Esophagus muscularis mucosa (tissue), 4 donors: ENCODE measurements around the gene FSHR. TPM values are rescaled to one million over a fixed set of nuclear protein-coding genes. Genes with fewer than 3 reads are reported as not detected.

Source experiments
- DNase-seq: peaks from one replicate; pipeline ENCODE4 v3.0.0-alpha.2; 2017; ENCODE audit errors: extremely low spot score
- H3K27ac ChIP-seq, 4 donors: fragments of 200-600 bp; sonication (generic); replicated peaks in 1 of 4; 1 replicate in 3 of 4; 2 replicates in 1 of 4; pipeline ENCODE4 v1.5.1; 2016 to 2019; ENCODE audit warnings: mild to moderate bottlenecking in 1 of 4
- H3K27me3 ChIP-seq, 4 donors: fragments of 200-600 bp; sonication (generic); one replicate each; pipeline versions ENCODE4 v1.5.1 to v1.6.0; 2016 to 2019
- H3K36me3 ChIP-seq, 4 donors: fragments of 200-600 bp; sonication (generic); one replicate each; pipeline ENCODE4 v1.5.1; 2016 to 2019
- H3K4me1 ChIP-seq, 4 donors: fragments of 200-600 bp; sonication (generic); one replicate each; pipeline ENCODE4 v1.5.1; 2016 to 2019
- H3K4me3 ChIP-seq, 4 donors: fragments of 200-600 bp; sonication (generic); 1 replicate in 2 of 4; 2 replicates in 2 of 4; pipeline ENCODE4 v1.5.1; 2016 to 2019; ENCODE audit warnings: mild to moderate bottlenecking in 4 of 4, moderate library complexity in 1 of 4
- H3K9me3 ChIP-seq, 4 donors: fragments of 200-600 bp; sonication (generic); 1 replicate in 3 of 4; 2 replicates in 1 of 4; pipeline ENCODE4 v1.5.1; 2016 to 2019
- EP300 ChIP-seq: sonication (generic); formaldehyde crosslinking; IDR thresholded peaks from one replicate; pipeline ENCODE4 v1.6.1; 2017; ENCODE audit warnings: antibody characterized with exemption
- POLR2A ChIP-seq: fragments of 450-650 bp; IDR thresholded peaks from one replicate; pipeline ENCODE4 v1.6.1; 2017; ENCODE audit warnings: antibody characterized with exemption, moderate library complexity, mild to moderate bottlenecking, low read depth
- POLR2AphosphoS5 ChIP-seq, 2 donors: sonication (generic); formaldehyde crosslinking; IDR thresholded peaks; one replicate each; pipeline ENCODE4 v1.6.1; 2017; ENCODE audit warnings: antibody characterized with exemption in 2 of 2
- WGBS: methylation state at CpG from one replicate; pipeline ENCODE4 v1.1.5; 2018; 5-methylcytosine and 5-hydroxymethylcytosine counted together
- intact Hi-C: fragments of 100-400 bp; cut with DNase I; formaldehyde crosslinking; loops from one replicate; pipeline ENCODE4 v1.15.1; 2023
- total RNA-seq, 4 donors: library from RNA; depleted of rRNA; stranded (reverse); fragments of >200 nt; gene quantifications; one replicate each; pipeline versions ENCODE4 v1.1.0 to v1.2.1, GENCODE V29; 2016
- TF ChIP-seq, protein P1 (sequence below), 3 experiments: fragments of 200-600 bp in 2 of 3; fragments of 450-650 bp in 1 of 3; sonication (generic) in 2 of 3; IDR thresholded peaks; one replicate each; pipeline ENCODE4 v1.5.1; 2017 to 2019; ENCODE audit warnings: antibody characterized with exemption in 3 of 3, mild to moderate bottlenecking in 2 of 3, moderate library complexity in 1 of 3

Gene FSHR
- total RNA-seq, 4 donors from 2014 or later: not detected

DNA sequence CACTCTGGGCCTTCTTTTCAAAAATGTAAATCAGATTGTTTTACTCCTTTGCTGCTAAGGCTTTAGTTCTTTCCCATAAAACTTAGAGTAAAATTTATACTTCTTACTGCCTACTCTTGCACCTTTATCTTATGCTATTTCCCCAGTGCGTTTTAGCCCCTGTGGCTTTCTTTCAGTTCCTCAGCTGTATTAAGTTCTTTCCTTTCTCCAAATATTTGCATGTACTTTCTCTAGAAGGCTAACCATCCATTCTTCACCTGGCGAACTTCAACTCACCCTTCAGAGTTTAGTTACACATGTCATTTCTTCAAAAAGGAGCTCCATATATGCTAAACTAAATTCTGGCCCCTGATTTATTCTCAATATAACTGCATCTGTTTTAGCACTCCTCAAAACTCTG lies 160.7 kb downstream of the FSHR start:
- WGBS: 90% methylated on average over 2 of the region's 2 CpGs
- TF ChIP-seq EP300 (no peak), POLR2AphosphoS5 (IDR thresholded peaks at IDR 0.05) (no peak), POLR2A (no peak)
- TF ChIP-seq, protein P1, sequence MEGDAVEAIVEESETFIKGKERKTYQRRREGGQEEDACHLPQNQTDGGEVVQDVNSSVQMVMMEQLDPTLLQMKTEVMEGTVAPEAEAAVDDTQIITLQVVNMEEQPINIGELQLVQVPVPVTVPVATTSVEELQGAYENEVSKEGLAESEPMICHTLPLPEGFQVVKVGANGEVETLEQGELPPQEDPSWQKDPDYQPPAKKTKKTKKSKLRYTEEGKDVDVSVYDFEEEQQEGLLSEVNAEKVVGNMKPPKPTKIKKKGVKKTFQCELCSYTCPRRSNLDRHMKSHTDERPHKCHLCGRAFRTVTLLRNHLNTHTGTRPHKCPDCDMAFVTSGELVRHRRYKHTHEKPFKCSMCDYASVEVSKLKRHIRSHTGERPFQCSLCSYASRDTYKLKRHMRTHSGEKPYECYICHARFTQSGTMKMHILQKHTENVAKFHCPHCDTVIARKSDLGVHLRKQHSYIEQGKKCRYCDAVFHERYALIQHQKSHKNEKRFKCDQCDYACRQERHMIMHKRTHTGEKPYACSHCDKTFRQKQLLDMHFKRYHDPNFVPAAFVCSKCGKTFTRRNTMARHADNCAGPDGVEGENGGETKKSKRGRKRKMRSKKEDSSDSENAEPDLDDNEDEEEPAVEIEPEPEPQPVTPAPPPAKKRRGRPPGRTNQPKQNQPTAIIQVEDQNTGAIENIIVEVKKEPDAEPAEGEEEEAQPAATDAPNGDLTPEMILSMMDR (IDR thresholded peaks at IDR 0.05): no peak

DNA sequence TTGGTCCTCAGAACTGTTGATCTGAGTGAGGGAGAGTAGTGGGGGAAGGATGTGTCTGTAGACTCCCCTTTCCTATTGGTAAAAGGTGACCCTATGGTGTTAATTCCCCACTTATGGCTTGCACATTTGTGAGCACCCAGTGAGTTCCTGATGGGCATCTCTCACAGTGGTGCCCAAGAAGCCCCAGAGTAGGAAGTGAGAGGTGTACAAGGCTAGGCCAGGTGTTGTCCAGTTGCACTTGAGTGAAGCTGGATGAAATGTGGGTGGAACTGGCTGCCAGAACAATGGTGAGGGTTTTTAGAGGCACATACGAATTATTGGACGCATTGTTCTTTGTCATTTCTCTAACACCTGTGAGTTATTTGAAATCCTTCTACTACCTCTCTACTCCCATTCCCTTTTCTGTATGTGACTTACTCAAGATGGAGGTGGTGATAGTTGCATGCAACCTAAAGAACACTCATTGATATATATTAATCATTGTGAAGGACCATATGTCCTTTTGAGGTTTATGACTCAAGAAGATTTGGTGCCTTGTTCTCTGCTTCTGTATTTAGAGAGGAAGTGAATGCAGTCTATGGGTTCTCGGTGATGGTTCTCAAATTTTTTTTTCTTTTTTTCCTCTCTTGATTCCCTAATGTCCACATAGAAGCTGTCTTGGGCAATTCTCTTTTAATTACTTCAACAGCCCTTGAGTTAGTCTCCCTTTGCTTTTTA lies 162.7 kb downstream of the FSHR start:
- no peak for DNase-seq
- Histone ChIP-seq H3K27ac (no peak overlapping the region), H3K36me3 (no peaks in the 10 kb centered on the region), H3K4me1 (no peaks in the 10 kb centered on the region), H3K9me3 (no peaks in the 10 kb centered on the region), H3K27me3 (no peaks in the 10 kb centered on the region), H3K4me3 (no peak overlapping the region)
- TF ChIP-seq POLR2AphosphoS5 (IDR thresholded peaks at IDR 0.05) (no peak), POLR2A (no peak), EP300 (no peak)
- TF ChIP-seq, protein P1 (IDR thresholded peaks at IDR 0.05): no peak
- 93% methylated on average over 3 of the region's 3 CpGs for WGBS
- intact Hi-C loops: no loop called here

More for the DNA sequence above, 160.7 kb downstream of the FSHR start:
- Histone ChIP-seq H3K4me1 (no peaks in the 10 kb centered on the region), H3K27me3 (no peaks in the 10 kb centered on the region), H3K9me3 (no peaks in the 10 kb centered on the region), H3K27ac (no peak overlapping the region), H3K4me3 (no peak overlapping the region), H3K36me3 (no peaks in the 10 kb centered on the region)
- DNase-seq: no peak
- intact Hi-C loops: no loop called here

- intact Hi-C loops: no loop called here
- H3K4me1 ChIP-seq: no peaks in the 10 kb centered on the region
- no peaks in the 10 kb centered on the region for H3K9me3 ChIP-seq
- 53% methylated on average over 5 of the region's 5 CpGs for WGBS
- H3K27me3 ChIP-seq: no peaks in the 10 kb centered on the region
- no peak overlapping the region for H3K4me3 ChIP-seq
- no peak for DNase-seq
- TF ChIP-seq POLR2AphosphoS5 (IDR thresholded peaks at IDR 0.05): no peak
- TF ChIP-seq POLR2A: no peak
- TF ChIP-seq, protein P1 (IDR thresholded peaks at IDR 0.05): no peak
- no peak for TF ChIP-seq EP300
- H3K27ac ChIP-seq: no peak overlapping the region
- no peaks in the 10 kb centered on the region for H3K36me3 ChIP-seq
Observed at GRCh38 chr2:48984922-48985321, 169.4 kb downstream of the FSHR start.

GRCh38 chr2:48983551-48983950 lies 170.8 kb downstream of the FSHR start:
- no peak for DNase-seq
- H3K27me3 ChIP-seq: no peaks in the 10 kb centered on the region
- TF ChIP-seq POLR2A: no peak
- no peak for TF ChIP-seq EP300
- TF ChIP-seq POLR2AphosphoS5 (IDR thresholded peaks at IDR 0.05): no peak
- H3K4me3 ChIP-seq: no peak overlapping the region
- 95% methylated on average over 1 of the region's 1 CpG for WGBS
- H3K4me1 ChIP-seq: no peaks in the 10 kb centered on the region
- no peak overlapping the region for H3K27ac ChIP-seq
- H3K9me3 ChIP-seq: no peaks in the 10 kb centered on the region
- intact Hi-C loops: no loop called here
- no peaks in the 10 kb centered on the region for H3K36me3 ChIP-seq

DNA sequence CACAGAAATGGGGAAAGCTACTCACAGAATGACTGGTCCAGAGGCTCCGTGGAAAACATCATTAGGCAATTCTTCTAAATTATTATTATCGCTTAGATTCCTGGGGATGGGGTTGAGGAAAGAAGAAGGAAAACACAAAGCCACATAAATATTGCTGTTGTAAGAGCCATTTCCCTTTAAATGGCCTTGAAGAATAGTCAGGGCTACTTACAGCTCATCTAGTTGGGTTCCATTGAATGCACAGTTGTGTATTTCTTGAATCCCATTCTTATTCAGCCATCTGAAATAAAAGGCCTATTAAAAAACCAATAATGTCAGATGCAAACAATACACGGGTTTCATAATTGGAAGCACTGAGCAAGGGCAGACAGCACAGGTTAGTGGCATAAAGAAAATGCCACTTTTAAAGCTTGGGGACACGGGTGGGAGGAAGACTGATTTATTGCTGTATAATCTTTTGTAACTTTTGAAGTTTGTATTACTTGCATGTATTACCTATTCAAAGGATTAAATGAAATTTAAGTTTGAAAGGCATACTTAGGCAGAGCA lies 171.4 kb downstream of the FSHR start:
- intact Hi-C loops: no loop called here
- no peak for DNase-seq
- WGBS: 92% methylated on average over 4 of the region's 4 CpGs
- Histone ChIP-seq H3K4me1 (no peaks in the 10 kb centered on the region), H3K9me3 (no peaks in the 10 kb centered on the region), H3K27me3 (no peaks in the 10 kb centered on the region), H3K4me3 (no peak overlapping the region), H3K36me3 (no peaks in the 10 kb centered on the region), H3K27ac (no peak overlapping the region)
- TF ChIP-seq POLR2A (no peak), POLR2AphosphoS5 (IDR thresholded peaks at IDR 0.05) (no peak), EP300 (no peak)
- TF ChIP-seq, protein P1 (IDR thresholded peaks at IDR 0.05): no peak
